Vagina (tissue), 2 donors: Measurements from ENCODE around the gene MSH3. TPM values are rescaled to one million over a fixed set of nuclear protein-coding genes. Genes with fewer than 3 reads are reported as not detected.

Experiments used
- DNase-seq, 2 donors: peaks; one replicate each; pipeline ENCODE4 v3.0.0-alpha.2; 2017; ENCODE audit errors: extremely low spot score in 2 of 2
- H3K27ac ChIP-seq: fragments of 200-600 bp; sonication (generic); one replicate; pipeline ENCODE4 v1.5.1; 2019
- H3K27me3 ChIP-seq: fragments of 200-600 bp; sonication (generic); one replicate; pipeline ENCODE4 v1.5.1; 2019
- H3K36me3 ChIP-seq, 2 donors: fragments of 200-600 bp; sonication (generic); one replicate each; pipeline ENCODE4 v1.5.1; 2017 to 2019
- H3K4me1 ChIP-seq: fragments of 200-600 bp; sonication (generic); one replicate; pipeline ENCODE4 v1.5.1; 2019
- H3K4me3 ChIP-seq, 2 donors: fragments of 200-600 bp; sonication (generic); 1 replicate in 1 of 2; 2 replicates in 1 of 2; pipeline ENCODE4 v1.5.1; 2016 to 2019
- H3K9me3 ChIP-seq: fragments of 200-600 bp; sonication (generic); one replicate; pipeline ENCODE4 v1.5.1; 2019
- CTCF ChIP-seq, 3 experiments: fragments of 450-650 bp in 2 of 3; fragments of 200-600 bp in 1 of 3; sonication (generic) in 1 of 3; IDR thresholded peaks; one replicate each; pipeline ENCODE4 v1.5.1; 2017 to 2019; ENCODE audit warnings: antibody characterized with exemption in 3 of 3, mild to moderate bottlenecking in 2 of 3, moderate library complexity in 2 of 3
- POLR2A ChIP-seq, 2 donors: fragments of 450-650 bp; IDR thresholded peaks; one replicate each; pipeline ENCODE4 v1.6.1; 2017; ENCODE audit warnings: antibody characterized with exemption in 2 of 2, mild to moderate bottlenecking in 2 of 2, moderate library complexity in 2 of 2
- POLR2AphosphoS5 ChIP-seq, 2 donors: sonication (generic); formaldehyde crosslinking; IDR thresholded peaks; one replicate each; pipeline ENCODE4 v1.9.0; 2017; ENCODE audit warnings: antibody characterized with exemption in 2 of 2, mild to moderate bottlenecking in 2 of 2, low read depth in 1 of 2; ENCODE audit not compliant: insufficient read depth in 1 of 2
- intact Hi-C: fragments of 100-400 bp; cut with DNase I; formaldehyde crosslinking; loops from one replicate; pipeline ENCODE4 v1.15.1; 2023
- total RNA-seq: library from RNA; depleted of rRNA; stranded (reverse); fragments of >200 nt; gene quantifications from one replicate; pipeline ENCODE4 v1.2.3, GENCODE V29; 2016

MSH3 gene
- total RNA-seq, 1 donor from 2014 or later, result 30.0 TPM

- Histone ChIP-seq H3K36me3 (no peaks in the 10 kb centered on the region), H3K4me3 (no peak overlapping the region), H3K9me3 (no peaks in the 10 kb centered on the region), H3K4me1 (no peaks in the 10 kb centered on the region), H3K27me3 (no peaks in the 10 kb centered on the region), H3K27ac (no peak overlapping the region)
- TF ChIP-seq CTCF (IDR thresholded peaks at IDR 0.05), result no peak
- no peak for TF ChIP-seq POLR2A (IDR thresholded peaks at IDR 0.05)
- TF ChIP-seq POLR2AphosphoS5 (IDR thresholded peaks at IDR 0.05; ENCODE audit: insufficient read depth in 1 of 2, low read depth in 1 of 2), result no peak
- DNase-seq, result no peak
- intact Hi-C loops, result no loop called here
These were observed 39.1 kb upstream of the MSH3 start for GRCh38 chr5:80615266-80615914.

GRCh38 chr5:80618438-80618837, 36.0 kb upstream of the MSH3 start:
- no peak for TF ChIP-seq POLR2A (IDR thresholded peaks at IDR 0.05)
- TF ChIP-seq CTCF (IDR thresholded peaks at IDR 0.05), result no peak
- TF ChIP-seq POLR2AphosphoS5 (IDR thresholded peaks at IDR 0.05; ENCODE audit: insufficient read depth in 1 of 2, low read depth in 1 of 2), result no peak
- no peaks in the 10 kb centered on the region for H3K36me3 ChIP-seq
- intact Hi-C loops, result no loop called here

GRCh38 chr5:80619086-80619485, 35.4 kb upstream of the MSH3 start:
- DNase-seq, result no peak
- H3K4me3 ChIP-seq, result no peak overlapping the region
- no peaks in the 10 kb centered on the region for H3K27me3 ChIP-seq
- H3K27ac ChIP-seq, result no peak overlapping the region
- H3K36me3 ChIP-seq, result no peaks in the 10 kb centered on the region
- H3K4me1 ChIP-seq, result no peaks in the 10 kb centered on the region
- no peaks in the 10 kb centered on the region for H3K9me3 ChIP-seq
- intact Hi-C loops, result no loop called here
- TF ChIP-seq POLR2A (IDR thresholded peaks at IDR 0.05), result no peak
- no peak for TF ChIP-seq CTCF (IDR thresholded peaks at IDR 0.05)
- TF ChIP-seq POLR2AphosphoS5 (IDR thresholded peaks at IDR 0.05; ENCODE audit: insufficient read depth in 1 of 2, low read depth in 1 of 2), result no peak

More at GRCh38 chr5:80618438-80618837, 36.0 kb upstream of the MSH3 start:
- Histone ChIP-seq H3K4me1 (no peaks in the 10 kb centered on the region), H3K27ac (no peak overlapping the region), H3K27me3 (no peaks in the 10 kb centered on the region), H3K4me3 (no peak overlapping the region), H3K9me3 (no peaks in the 10 kb centered on the region)
- no peak for DNase-seq

- intact Hi-C loops, result no loop called here
- Histone ChIP-seq H3K27ac (no peak overlapping the region), H3K9me3 (no peaks in the 10 kb centered on the region), H3K36me3 (no peaks in the 10 kb centered on the region), H3K27me3 (no peaks in the 10 kb centered on the region), H3K4me3 (no peak overlapping the region), H3K4me1 (no peaks in the 10 kb centered on the region)
- DNase-seq, result no peak
- TF ChIP-seq CTCF (IDR thresholded peaks at IDR 0.05), result no peak
- no peak for TF ChIP-seq POLR2AphosphoS5 (IDR thresholded peaks at IDR 0.05; ENCODE audit: insufficient read depth in 1 of 2, low read depth in 1 of 2)
- TF ChIP-seq POLR2A (IDR thresholded peaks at IDR 0.05), result no peak
These were observed 34.2 kb upstream of the MSH3 start for GRCh38 chr5:80620211-80620610.

GRCh38 chr5:80622756-80623155, 31.7 kb upstream of the MSH3 start:
- no peak for DNase-seq
- H3K4me3 ChIP-seq, result no peak overlapping the region
- no peak overlapping the region for H3K27ac ChIP-seq
- H3K4me1 ChIP-seq, result no peaks in the 10 kb centered on the region
- H3K36me3 ChIP-seq, result no peaks in the 10 kb centered on the region
- intact Hi-C loops, result no loop called here
- H3K9me3 ChIP-seq, result no peaks in the 10 kb centered on the region
- TF ChIP-seq CTCF (IDR thresholded peaks at IDR 0.05) (no peak), POLR2A (IDR thresholded peaks at IDR 0.05) (no peak), POLR2AphosphoS5 (IDR thresholded peaks at IDR 0.05; ENCODE audit: insufficient read depth in 1 of 2, low read depth in 1 of 2) (no peak)
- H3K27me3 ChIP-seq, result no peaks in the 10 kb centered on the region
